ENCODE data around the gene SEC31B.

Gene SEC31B

GRCh38 chr10:100529475-100530298 lies 10.0 kb upstream of the SEC31B start, which contains the start of gene NDUFB8:
Gene NDUFB8 (minus strand): TSS chr10:100529871. CDS start chr10:100529851, 20 bp downstream.
- DNase-seq (ENCODE audit: low read depth, low spot score), result peak; percentile 86

DNA sequence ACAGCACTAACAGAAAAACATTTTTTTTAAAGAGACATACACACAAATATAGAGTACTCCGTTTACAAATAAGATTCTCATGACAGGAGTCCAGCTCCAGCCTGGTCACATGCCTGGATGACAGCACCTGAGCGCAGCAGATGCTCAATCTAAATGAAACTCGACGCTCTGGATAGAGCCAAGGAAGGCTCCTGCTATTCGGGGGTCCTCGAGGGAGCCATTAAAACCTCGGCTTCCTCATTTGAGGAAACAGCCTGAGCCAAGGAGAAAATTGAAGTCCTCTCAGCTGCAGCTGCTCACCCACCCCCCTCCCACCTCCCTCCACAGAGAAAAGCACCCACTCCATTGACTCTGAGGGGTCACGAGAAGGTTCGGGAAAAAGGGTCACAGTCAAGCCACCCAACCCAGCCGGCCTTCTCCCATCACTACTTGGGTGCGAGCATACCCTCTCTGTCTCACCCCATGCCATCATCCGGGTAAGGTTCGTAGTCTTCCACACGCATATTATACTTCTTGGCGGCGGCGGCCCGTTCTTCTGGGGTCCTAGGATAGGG lies 9.3 kb upstream of the SEC31B start:
- peak; percentile 8 for DNase-seq (ENCODE audit: low read depth, low spot score)

GRCh38 chr10:100528123-100528886 lies 8.6 kb upstream of the SEC31B start:
- DNase-seq (ENCODE audit: low read depth, low spot score), result no peak

DNA sequence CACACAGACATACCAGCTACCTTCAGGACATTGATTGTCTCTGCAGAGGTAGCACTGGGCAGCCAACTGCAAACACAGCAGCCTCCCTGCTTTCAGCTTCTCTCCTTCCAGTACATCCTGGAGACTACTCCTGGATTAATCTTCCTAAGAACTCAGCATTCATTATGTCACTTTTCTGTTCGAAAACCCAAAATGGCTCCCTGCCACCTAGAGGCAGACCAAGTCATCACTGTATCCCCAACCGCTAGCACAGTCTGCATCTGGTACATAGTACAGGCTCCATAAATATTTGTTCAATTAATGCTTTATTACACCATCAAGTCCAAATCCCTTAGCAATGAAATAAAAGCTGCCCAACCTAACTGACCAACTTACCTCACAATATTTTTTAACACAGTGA lies 5.0 kb upstream of the SEC31B start:
- DNase-seq (ENCODE audit: low read depth, low spot score), result no peak

DNA sequence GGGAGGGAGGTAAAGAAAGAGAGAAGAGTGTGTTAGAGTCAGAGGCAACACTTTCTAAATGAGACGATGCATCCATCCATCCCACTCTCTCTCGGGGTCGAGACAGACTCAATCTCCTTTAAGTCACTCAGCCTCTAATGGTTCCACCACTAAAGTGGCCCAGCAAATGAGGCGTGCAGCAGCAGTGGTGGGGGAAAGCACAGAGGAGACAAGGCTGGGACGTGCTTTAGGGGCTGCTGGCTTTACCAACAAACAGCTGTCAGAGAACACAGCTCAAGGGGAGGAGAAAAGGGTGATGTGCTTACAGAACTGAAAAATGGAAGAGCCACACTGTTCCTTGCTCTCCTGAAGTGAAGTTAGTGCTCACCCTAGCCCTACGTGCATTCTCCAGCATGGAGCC lies 4.5 kb upstream of the SEC31B start:
- no peak for DNase-seq (ENCODE audit: low read depth, low spot score)

- DNase-seq (ENCODE audit: low read depth, low spot score), result no peak
Observed at GRCh38 chr10:100522945-100523344, 3.3 kb upstream of the SEC31B start.

GRCh38 chr10:100522107-100522801 lies 2.6 kb upstream of the SEC31B start:
- DNase-seq (ENCODE audit: low read depth, low spot score), result no peak

- no peak for DNase-seq (ENCODE audit: low read depth, low spot score)
Observed at GRCh38 chr10:100520811-100521210, 1.1 kb upstream of the SEC31B start.

DNA sequence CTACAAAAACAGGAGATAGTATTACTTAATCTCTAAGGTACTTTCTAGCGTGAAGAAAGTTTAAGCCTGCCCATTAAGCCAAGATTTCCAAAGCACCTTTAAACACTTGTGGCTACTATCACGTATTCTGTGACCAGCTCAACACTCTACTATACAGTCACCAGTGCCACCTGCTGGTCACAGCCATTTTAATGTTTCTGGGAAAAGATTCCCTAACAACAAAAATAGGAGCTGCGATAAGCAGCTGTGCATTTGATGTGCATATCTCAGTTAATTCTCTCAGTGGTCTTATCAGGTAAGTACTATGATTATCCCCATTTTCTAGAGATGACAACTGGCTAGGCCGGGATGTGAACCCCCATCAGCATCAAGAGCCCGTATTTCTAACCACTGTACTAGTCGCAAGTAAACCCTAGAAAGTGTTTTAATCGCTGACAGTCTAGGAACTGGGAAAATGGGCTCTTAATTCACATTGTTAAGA lies 860 bp downstream of the SEC31B start:
- peak; percentile 62 for DNase-seq (ENCODE audit: low read depth, low spot score)

DNA sequence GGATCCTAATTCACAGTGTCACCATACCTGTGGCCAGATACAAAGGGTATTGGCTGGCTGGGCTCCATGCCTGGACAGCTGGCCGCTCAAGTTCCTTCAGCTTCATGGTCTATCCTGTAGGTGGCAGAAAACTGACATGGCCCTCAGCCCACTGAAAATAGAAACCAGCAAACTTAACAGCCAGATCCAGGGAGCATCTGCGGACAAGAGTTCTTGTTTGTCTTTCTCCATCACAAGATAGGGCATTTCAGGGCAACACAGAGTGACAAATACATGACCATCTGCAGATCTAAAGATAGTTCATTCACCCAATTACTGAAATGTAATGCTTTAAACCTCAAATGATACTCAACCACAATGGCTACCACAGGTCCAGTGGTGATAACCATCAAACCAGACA lies 2.8 kb downstream of the SEC31B start:
- peak; percentile 32 for DNase-seq (ENCODE audit: low read depth, low spot score)

DNA sequence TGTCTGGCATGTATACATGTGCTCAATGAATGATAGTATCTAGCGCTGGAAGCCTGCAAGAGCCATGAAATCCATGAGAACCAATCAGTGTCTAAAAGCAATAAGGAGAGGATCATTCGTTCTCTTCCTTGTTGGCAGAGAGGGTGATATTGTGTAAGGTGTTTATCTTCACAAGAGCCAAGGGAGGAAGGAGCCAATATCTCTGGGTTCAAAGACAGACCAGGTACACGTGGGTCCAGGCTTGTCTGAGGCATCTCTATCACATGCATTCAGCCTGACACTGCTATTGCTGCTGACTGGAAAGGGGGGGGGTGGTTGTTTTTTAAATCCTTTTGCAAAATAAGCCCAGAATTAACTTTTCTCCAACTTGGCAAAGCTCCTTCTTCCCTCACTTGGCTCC lies 4.0 kb downstream of the SEC31B start:
- no peak for DNase-seq (ENCODE audit: low read depth, low spot score)

- no peak for DNase-seq (ENCODE audit: low read depth, low spot score)
Observed at GRCh38 chr10:100510533-100511308, 8.9 kb downstream of the SEC31B start.

GRCh38 chr10:100509241-100509840 lies 10.3 kb downstream of the SEC31B start:
- no peak for DNase-seq (ENCODE audit: low read depth, low spot score)

GRCh38 chr10:100508691-100509150 lies 10.9 kb downstream of the SEC31B start:
- peak; percentile 66 for DNase-seq (ENCODE audit: low read depth, low spot score)

DNA sequence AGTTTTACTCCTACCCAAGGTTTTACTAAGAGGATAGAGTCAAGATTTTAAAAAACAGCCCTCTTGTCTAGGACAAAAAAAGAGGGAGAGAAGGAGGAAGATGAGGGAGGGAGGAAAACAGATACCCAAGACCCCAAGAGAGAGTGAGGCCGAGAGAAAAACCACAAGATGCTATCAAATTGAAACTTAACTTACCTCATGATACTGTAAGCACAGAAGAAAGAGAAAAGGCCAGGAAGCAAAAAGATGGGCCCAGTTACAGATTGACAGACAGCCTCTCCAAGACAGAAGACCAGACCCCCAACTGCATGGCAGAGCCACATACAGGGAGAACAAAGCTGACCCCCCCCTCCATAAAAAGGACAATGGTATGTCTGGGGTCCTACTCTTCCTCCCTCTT lies 11.4 kb downstream of the SEC31B start:
- DNase-seq (ENCODE audit: low read depth, low spot score), result no peak

DNA sequence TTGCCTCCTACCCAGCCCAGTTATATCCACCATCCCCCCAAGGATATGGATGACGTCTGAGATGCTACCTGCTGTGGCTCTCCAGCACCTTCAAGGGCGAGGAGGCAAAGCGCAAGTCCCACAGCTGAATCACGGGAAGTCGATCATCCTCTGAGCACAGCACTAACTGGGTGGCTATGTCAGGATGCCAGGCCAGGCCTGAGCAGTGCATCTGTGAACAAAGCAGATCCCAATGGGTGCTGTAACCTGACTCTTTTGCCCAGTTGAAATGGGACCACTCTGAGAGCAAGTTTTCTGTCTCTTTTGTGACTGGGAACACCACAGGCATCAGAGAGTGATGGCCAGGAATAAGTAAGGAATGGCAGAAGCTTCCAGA lies 12.3 kb downstream of the SEC31B start:
- no peak for DNase-seq (ENCODE audit: low read depth, low spot score)

GRCh38 chr10:100506596-100507356 lies 12.9 kb downstream of the SEC31B start:
- no peak for DNase-seq (ENCODE audit: low read depth, low spot score)

- DNase-seq (ENCODE audit: low read depth, low spot score), result no peak
Observed at GRCh38 chr10:100505164-100505563, 14.5 kb downstream of the SEC31B start.

DNA sequence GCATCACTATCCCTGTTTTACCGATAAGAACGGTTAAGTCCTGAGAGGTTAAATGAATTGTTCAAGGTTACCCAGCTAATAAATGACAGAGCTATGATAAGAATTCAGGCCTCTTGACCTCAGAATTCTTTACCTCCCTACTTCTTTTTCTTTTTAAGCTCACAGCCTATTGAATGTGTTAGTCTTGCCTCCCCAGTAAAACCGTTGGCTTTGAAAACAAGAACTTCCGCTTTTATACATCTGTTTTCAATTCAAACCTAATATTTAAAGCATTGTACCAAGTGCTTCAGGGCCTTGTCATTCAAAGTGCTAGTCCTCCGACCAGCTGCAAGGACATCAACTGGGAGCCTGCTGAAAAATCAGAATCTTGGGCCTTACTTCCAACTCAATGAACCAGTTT lies 15.6 kb downstream of the SEC31B start:
- DNase-seq (ENCODE audit: low read depth, low spot score), result no peak
